ENCODE measurements around the gene MXD1.

Gene MXD1

GRCh38 chr2:69985216-69985615, 70.3 kb downstream of the MXD1 start:
- Histone ChIP-seq H3K27ac (no peak overlapping the region), H2AFZ (ENCODE audit: low read depth) (no peak overlapping the region), H3K27me3 (ENCODE audit: insufficient read depth, low read depth) (no peaks in the 10 kb centered on the region), H3K4me2 (no peak overlapping the region), H3K9ac (no peak overlapping the region), H3K36me3 (ENCODE audit: insufficient read depth) (no peaks in the 10 kb centered on the region), H3K4me3 (IDR thresholded peaks at IDR 0.05; ENCODE audit: insufficient read depth, low read depth, low read length) (no peak overlapping the region), H3K4me1 (ENCODE audit: low read depth, poor library complexity, severe bottlenecking) (no peaks in the 10 kb centered on the region), H4K20me1 (ENCODE audit: insufficient read depth) (no peaks in the 10 kb centered on the region), H3K79me2 (ENCODE audit: insufficient read depth, low read depth) (no peaks in the 10 kb centered on the region)
- TF ChIP-seq CTCF (conservative IDR thresholded peaks at IDR 0.05; ENCODE audit: low read depth, low read length): no peak

- H3K4me2 ChIP-seq: no peak overlapping the region
- no peak overlapping the region for H3K9ac ChIP-seq
- no peaks in the 10 kb centered on the region for H4K20me1 ChIP-seq (ENCODE audit: insufficient read depth)
- no peak for TF ChIP-seq CTCF (conservative IDR thresholded peaks at IDR 0.05; ENCODE audit: low read depth, low read length)
- no peaks in the 10 kb centered on the region for H3K79me2 ChIP-seq (ENCODE audit: insufficient read depth, low read depth)
- no peaks in the 10 kb centered on the region for H3K27me3 ChIP-seq (ENCODE audit: insufficient read depth, low read depth)
- no peak overlapping the region for H3K27ac ChIP-seq
- no peak overlapping the region for H2AFZ ChIP-seq (ENCODE audit: low read depth)
- H3K4me3 ChIP-seq (IDR thresholded peaks at IDR 0.05; ENCODE audit: insufficient read depth, low read depth, low read length): no peak overlapping the region
- no peaks in the 10 kb centered on the region for H3K4me1 ChIP-seq (ENCODE audit: low read depth, poor library complexity, severe bottlenecking)
- H3K36me3 ChIP-seq (ENCODE audit: insufficient read depth): no peaks in the 10 kb centered on the region
Observed at GRCh38 chr2:69985688-69986087, 70.8 kb downstream of the MXD1 start.

GRCh38 chr2:69986691-69987090, 71.8 kb downstream of the MXD1 start:
- Histone ChIP-seq H3K27ac (no peak overlapping the region), H3K4me2 (no peak overlapping the region)

GRCh38 chr2:69988086-69988635, 73.3 kb downstream of the MXD1 start:
- no peaks in the 10 kb centered on the region for H3K4me1 ChIP-seq (ENCODE audit: low read depth, poor library complexity, severe bottlenecking)
- no peak overlapping the region for H3K27ac ChIP-seq
- no peak overlapping the region for H3K4me3 ChIP-seq (IDR thresholded peaks at IDR 0.05; ENCODE audit: insufficient read depth, low read depth, low read length)
- H3K79me2 ChIP-seq (ENCODE audit: insufficient read depth, low read depth): no peaks in the 10 kb centered on the region
- H3K9ac ChIP-seq: no peak overlapping the region
- H4K20me1 ChIP-seq (ENCODE audit: insufficient read depth): no peaks in the 10 kb centered on the region
- no peak overlapping the region for H2AFZ ChIP-seq (ENCODE audit: low read depth)
- H3K27me3 ChIP-seq (ENCODE audit: insufficient read depth, low read depth): no peaks in the 10 kb centered on the region
- H3K4me2 ChIP-seq: no peak overlapping the region
- H3K36me3 ChIP-seq (ENCODE audit: insufficient read depth): no peaks in the 10 kb centered on the region
- TF ChIP-seq CTCF (conservative IDR thresholded peaks at IDR 0.05; ENCODE audit: low read depth, low read length): no peak

More at GRCh38 chr2:69986691-69987090, 71.8 kb downstream of the MXD1 start:
- Histone ChIP-seq H4K20me1 (ENCODE audit: insufficient read depth) (no peaks in the 10 kb centered on the region), H3K27me3 (ENCODE audit: insufficient read depth, low read depth) (no peaks in the 10 kb centered on the region), H3K36me3 (ENCODE audit: insufficient read depth) (no peaks in the 10 kb centered on the region), H3K9ac (no peak overlapping the region), H3K79me2 (ENCODE audit: insufficient read depth, low read depth) (no peaks in the 10 kb centered on the region), H3K4me1 (ENCODE audit: low read depth, poor library complexity, severe bottlenecking) (no peaks in the 10 kb centered on the region), H2AFZ (ENCODE audit: low read depth) (no peak overlapping the region), H3K4me3 (IDR thresholded peaks at IDR 0.05; ENCODE audit: insufficient read depth, low read depth, low read length) (no peak overlapping the region)
- no peak for TF ChIP-seq CTCF (conservative IDR thresholded peaks at IDR 0.05; ENCODE audit: low read depth, low read length)
